SJSA1 (cell line): ENCODE data around the gene ZNF134. TPM values are rescaled to one million over a fixed set of nuclear protein-coding genes. Genes with fewer than 3 reads are reported as not detected.

Experiments used
- DNase-seq, 2 experiments: peaks; one replicate each; pipeline ENCODE4 v3.0.0-alpha.2; 2015 to 2020; ENCODE audit warnings: low spot score in 2 of 2, low read depth in 1 of 2
- H3K27ac ChIP-seq: fragments of 250-450 bp; sonication (Bioruptor Pico); 2 replicates; pipeline ENCODE4 v1.5.1; 2020; ENCODE audit warnings: mild to moderate bottlenecking, moderate library complexity
- H3K27me3 ChIP-seq: fragments of 250-450 bp; sonication (Bioruptor Pico); replicated peaks from 2 replicates; pipeline ENCODE4 v1.5.1; 2020; ENCODE audit warnings: mild to moderate bottlenecking, moderate library complexity
- H3K36me3 ChIP-seq: fragments of 250-450 bp; sonication (Bioruptor Pico); 2 replicates; pipeline ENCODE4 v1.5.1; 2020; ENCODE audit warnings: mild to moderate bottlenecking
- H3K4me1 ChIP-seq: fragments of 250-450 bp; sonication (Bioruptor Pico); replicated peaks from 2 replicates; pipeline ENCODE4 v1.6.1; 2021; ENCODE audit warnings: mild to moderate bottlenecking
- H3K4me3 ChIP-seq: fragments of 250-450 bp; sonication (Bioruptor Pico); 2 replicates; pipeline ENCODE4 v1.5.1; 2020; ENCODE audit warnings: mild to moderate bottlenecking
- H3K9me3 ChIP-seq: fragments of 250-450 bp; sonication (Bioruptor Pico); replicated peaks from 2 replicates; pipeline ENCODE4 v1.5.1; 2020; ENCODE audit warnings: mild to moderate bottlenecking
- total RNA-seq: library from RNA; depleted of rRNA; stranded (reverse); fragments of >200 nt; shearing (Covaris generic); gene quantifications from 2 replicates; pipeline ENCODE4 v1.2.3, GENCODE V29; 2014; rRNA removed

ZNF134 gene
- total RNA-seq, result 25.0 and 26.3 TPM in 2 replicates

DNA sequence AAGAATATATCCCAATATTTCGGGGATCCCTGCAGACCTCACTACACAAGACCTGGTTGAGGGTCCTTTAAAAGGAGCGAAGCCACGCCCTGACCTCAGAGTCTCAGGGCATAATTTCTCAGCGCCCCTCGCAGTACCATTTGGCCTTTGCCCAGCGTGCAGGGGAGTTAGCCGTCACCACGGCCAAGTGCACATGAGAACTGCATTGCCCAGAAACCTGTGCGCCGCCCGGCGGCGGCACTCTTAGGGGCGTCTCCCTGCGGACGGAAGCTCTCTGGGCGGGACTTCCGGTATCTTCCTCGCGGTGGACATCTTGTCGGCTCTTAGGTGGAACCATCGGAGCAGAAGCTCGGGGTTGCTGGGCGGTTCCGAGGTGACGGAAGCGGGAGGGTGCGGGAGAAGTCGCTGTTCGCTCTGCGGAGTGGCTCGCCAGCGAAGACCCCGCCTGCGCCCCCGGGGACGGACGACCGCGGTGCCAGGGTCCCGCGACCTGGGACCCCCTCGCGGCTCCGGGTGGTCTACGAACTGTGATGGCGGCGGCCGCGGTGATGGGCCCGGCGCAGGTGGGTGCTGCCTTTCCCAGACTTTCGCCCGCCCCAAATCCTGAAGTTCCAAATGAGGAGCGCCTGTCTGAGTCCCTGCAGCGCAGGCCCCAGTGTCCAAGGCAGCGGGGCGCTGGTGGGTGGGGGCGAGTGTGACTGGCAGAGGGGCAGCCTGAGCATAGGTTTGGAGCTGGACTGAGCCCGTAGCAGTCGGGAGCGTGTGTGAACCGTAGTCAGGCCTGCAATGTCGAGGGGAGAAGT is at the start of gene ZNF134:
Gene ZNF134, plus strand, starts transcription at position 302 of the 803 bp plus-strand sequence. CDS start 5,227 bp downstream, outside the sequence.
- peak within 1 kb of the TSS; percentile 94 for H3K4me3 ChIP-seq
- peaks cover 38% of the 10 kb centered on the region for H3K9me3 ChIP-seq
- peak within 1 kb of the TSS; percentile 19 for H3K27ac ChIP-seq
- no peaks in the 10 kb centered on the region for H3K27me3 ChIP-seq
- peaks cover 49% of the 10 kb centered on the region for H3K36me3 ChIP-seq
- peak; percentile 72 to 91 for DNase-seq
- peaks cover 7% of the 10 kb centered on the region for H3K4me1 ChIP-seq

DNA sequence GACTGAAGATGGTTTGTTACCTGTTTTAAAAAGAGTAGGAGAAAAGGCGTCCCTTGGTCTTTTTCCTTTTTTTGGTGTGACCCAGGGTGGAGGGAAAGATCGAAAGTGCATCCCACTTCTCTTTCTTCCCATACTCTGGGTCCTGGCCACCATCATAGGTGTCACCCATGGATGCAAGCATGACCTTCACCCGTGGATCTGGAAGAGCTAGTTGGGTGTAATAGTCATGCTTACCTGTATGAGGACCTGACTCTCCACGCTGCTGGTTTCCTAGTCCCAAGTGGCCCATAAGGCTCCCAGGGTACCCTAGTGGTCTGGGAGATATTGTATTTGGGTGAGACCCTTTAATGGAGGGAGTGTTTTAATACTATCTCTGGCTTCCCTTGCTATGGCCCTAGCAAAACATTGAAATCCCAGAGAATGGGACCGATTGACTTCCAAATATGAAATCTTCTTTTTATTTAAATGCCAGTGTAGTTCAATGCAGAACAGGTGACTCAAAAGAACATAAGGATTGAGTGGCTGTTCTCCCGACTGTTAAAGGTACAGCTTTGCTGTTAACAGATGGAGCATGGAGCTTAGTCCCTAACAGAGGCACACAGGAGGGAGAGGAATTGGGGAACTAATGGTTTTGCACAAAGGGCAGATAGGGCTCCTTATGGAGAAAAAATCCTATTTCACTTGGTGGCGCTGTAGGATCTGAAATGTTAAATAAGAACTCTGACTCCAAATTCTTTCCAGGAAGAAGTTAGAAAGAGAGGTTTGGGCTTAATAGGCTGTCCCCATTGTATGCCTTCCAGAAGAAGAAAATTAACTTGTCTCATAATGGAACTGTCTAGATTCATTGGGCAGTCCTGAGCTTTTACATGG is 47.4 kb upstream of the ZNF134 start:
- Histone ChIP-seq H3K9me3 (peaks cover 60% of the 10 kb centered on the region), H3K4me1 (no peaks in the 10 kb centered on the region), H3K4me3 (no peak overlapping the region), H3K27ac (no peak overlapping the region), H3K36me3 (peaks cover 11% of the 10 kb centered on the region), H3K27me3 (no peaks in the 10 kb centered on the region)
- no peak for DNase-seq

DNA sequence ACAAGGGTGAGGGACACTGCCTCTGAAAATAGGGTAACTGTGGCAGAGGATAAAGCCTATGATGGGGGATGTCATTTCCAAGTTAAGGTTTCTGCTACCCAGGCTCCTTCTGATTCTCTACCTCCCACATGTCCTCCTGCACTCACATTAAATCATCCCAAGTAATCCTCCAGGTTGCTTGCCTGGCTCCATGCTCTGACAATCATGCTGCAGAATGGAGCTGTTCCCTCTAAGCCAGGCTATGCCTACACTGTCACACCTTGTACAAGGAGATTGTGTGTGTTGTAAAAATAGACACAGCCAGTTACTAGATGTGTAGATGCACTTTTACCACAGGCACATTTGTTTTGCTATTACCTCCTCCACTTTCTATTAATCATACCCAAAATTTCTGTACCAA is 43.3 kb upstream of the ZNF134 start:
- no peak for DNase-seq
- Histone ChIP-seq H3K4me1 (no peaks in the 10 kb centered on the region), H3K9me3 (peaks cover 65% of the 10 kb centered on the region)

GRCh38 chr19:57572415-57572947 is 41.6 kb upstream of the ZNF134 start:
- no peaks in the 10 kb centered on the region for H3K4me1 ChIP-seq
- H3K4me3 ChIP-seq, result no peak overlapping the region
- no peak overlapping the region for H3K27ac ChIP-seq
- H3K9me3 ChIP-seq, result peaks cover 56% of the 10 kb centered on the region
- no peaks in the 10 kb centered on the region for H3K27me3 ChIP-seq
- H3K36me3 ChIP-seq, result peaks cover 70% of the 10 kb centered on the region
- no peak for DNase-seq

More for the DNA sequence above, 43.3 kb upstream of the ZNF134 start:
- no peak overlapping the region for H3K27ac ChIP-seq
- peaks cover 52% of the 10 kb centered on the region for H3K36me3 ChIP-seq
- H3K4me3 ChIP-seq, result no peak overlapping the region
- no peaks in the 10 kb centered on the region for H3K27me3 ChIP-seq

- H3K4me3 ChIP-seq, result no peak overlapping the region
- H3K27ac ChIP-seq, result no peak overlapping the region
- peaks cover 41% of the 10 kb centered on the region for H3K9me3 ChIP-seq
- H3K36me3 ChIP-seq, result peaks cover 65% of the 10 kb centered on the region
- DNase-seq, result no peak
- no peaks in the 10 kb centered on the region; the same call in 1 of the 2 replicates for H3K4me1 ChIP-seq
- H3K27me3 ChIP-seq, result no peaks in the 10 kb centered on the region
Observed at GRCh38 chr19:57576661-57577060, 37.4 kb upstream of the ZNF134 start.

GRCh38 chr19:57578487-57579205 is 35.4 kb upstream of the ZNF134 start, which contains the start of gene ZNF416:
TSS of gene ZNF416 (minus strand) at chr19:57578911. CDS start at chr19:57578704, 207 bp downstream.
- Histone ChIP-seq H3K36me3 (peaks cover 45% of the 10 kb centered on the region), H3K9me3 (peaks cover 33% of the 10 kb centered on the region), H3K27me3 (no peaks in the 10 kb centered on the region), H3K4me3 (peak within 1 kb of the TSS; percentile 89), H3K4me1 (peaks cover 5% of the 10 kb centered on the region), H3K27ac (no peak within 1 kb of the TSS)
- peak; percentile 93 to 97 for DNase-seq

- H3K4me3 ChIP-seq, result peak overlapping the region; percentile 60
- H3K4me1 ChIP-seq, result peaks cover 15% of the 10 kb centered on the region
- no peak for DNase-seq
Observed at GRCh38 chr19:57583104-57583520, 30.9 kb upstream of the ZNF134 start.

GRCh38 chr19:57583521-57584416 is 30.3 kb upstream of the ZNF134 start, which contains the start of gene ZIK1:
TSS of gene ZIK1 (plus strand) at chr19:57584145. CDS start at chr19:57584357, 212 bp downstream.
- H3K4me1 ChIP-seq, result peaks cover 15% of the 10 kb centered on the region
- H3K27me3 ChIP-seq, result no peaks in the 10 kb centered on the region
- peak within 1 kb of the TSS; percentile 60 for H3K4me3 ChIP-seq
- H3K36me3 ChIP-seq, result peaks cover 30% of the 10 kb centered on the region
- 0 out of 2 replicates have a peak within 1 kb of the TSS, but pooled peaks have one; percentile 4 for H3K27ac ChIP-seq
- DNase-seq, result peak; percentile 83 to 92
- peaks cover 16% of the 10 kb centered on the region for H3K9me3 ChIP-seq

More at GRCh38 chr19:57583104-57583520, 30.9 kb upstream of the ZNF134 start:
- peaks cover 16% of the 10 kb centered on the region for H3K9me3 ChIP-seq
- no peaks in the 10 kb centered on the region for H3K27me3 ChIP-seq
- H3K27ac ChIP-seq, result no peak overlapping the region
- peaks cover 24% of the 10 kb centered on the region for H3K36me3 ChIP-seq

DNA sequence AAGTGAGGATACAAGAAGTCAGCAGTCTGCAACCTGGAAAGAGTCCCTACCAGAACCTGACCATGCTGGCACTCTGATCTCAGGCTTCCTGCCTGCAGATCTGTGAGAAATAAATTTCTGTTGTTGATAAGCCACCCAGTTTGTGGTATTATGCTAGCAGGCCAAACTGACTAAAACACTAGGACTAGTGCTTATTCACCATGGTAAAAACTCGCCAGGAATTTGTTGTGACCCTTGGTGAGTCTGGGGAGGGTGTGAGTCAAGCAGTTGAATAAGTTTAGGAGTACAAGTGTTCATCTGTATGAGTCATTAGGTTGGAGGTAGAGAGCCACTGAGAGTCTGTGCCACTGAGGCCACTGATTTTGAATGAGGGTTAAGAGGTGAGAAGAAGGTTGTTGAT is 26.5 kb upstream of the ZNF134 start:
- peaks cover 66% of the 10 kb centered on the region for H3K36me3 ChIP-seq
- H3K27ac ChIP-seq, result no peak overlapping the region
- H3K9me3 ChIP-seq, result peaks cover 37% of the 10 kb centered on the region
- no peak overlapping the region for H3K4me3 ChIP-seq
- DNase-seq, result peak; percentile 45 to 49
- H3K27me3 ChIP-seq, result no peaks in the 10 kb centered on the region
- peaks cover 15% of the 10 kb centered on the region for H3K4me1 ChIP-seq

GRCh38 chr19:57599377-57599760 is 14.7 kb upstream of the ZNF134 start:
- Histone ChIP-seq H3K27ac (no peak overlapping the region), H3K36me3 (peaks cover 40% of the 10 kb centered on the region), H3K4me3 (peak overlapping the region; percentile 68), H3K4me1 (peaks cover 9% of the 10 kb centered on the region; the same call in 1 of the 2 replicates), H3K27me3 (no peaks in the 10 kb centered on the region), H3K9me3 (peaks cover 5% of the 10 kb centered on the region)
- no peak for DNase-seq

- peaks cover 9% of the 10 kb centered on the region; the same call in 1 of the 2 replicates for H3K4me1 ChIP-seq
- peak within 1 kb of the TSS; percentile 68 for H3K4me3 ChIP-seq
- H3K9me3 ChIP-seq, result peaks cover 5% of the 10 kb centered on the region; the same call in 1 of the 2 replicates
- peak; percentile 84 to 95 for DNase-seq
- H3K36me3 ChIP-seq, result peaks cover 45% of the 10 kb centered on the region
- no peaks in the 10 kb centered on the region for H3K27me3 ChIP-seq
- no peak within 1 kb of the TSS for H3K27ac ChIP-seq
Observed at GRCh38 chr19:57599761-57600383, 14.2 kb upstream of the ZNF134 start, which contains the start of gene ZNF530. TSS of gene ZNF530 (plus strand) at chr19:57599885. CDS start at chr19:57604346, 4,461 bp downstream.
